ENCODE results near the gene FNDC3B.

The FNDC3B gene

GRCh38 chr3:172082820-172083513 is 43.6 kb downstream of the FNDC3B start:
- TF ChIP-seq CTCF (IDR thresholded peaks at IDR 0.05; ENCODE audit: low read depth, low read length, missing control alignments): no peak
- in situ Hi-C loops (cut with HindIII; ENCODE audit: low sequenced_read_pairs): no loop called here
- no peak overlapping the region for H3K4me3 ChIP-seq (ENCODE audit: low read depth, low read length)
- DNase-seq (ENCODE audit: low read depth): no peak

- no peak overlapping the region for H3K4me3 ChIP-seq (ENCODE audit: low read depth, low read length)
- no peak for DNase-seq (ENCODE audit: low read depth)
- no peak for TF ChIP-seq CTCF (IDR thresholded peaks at IDR 0.05; ENCODE audit: low read depth, low read length, missing control alignments)
- in situ Hi-C loops (cut with HindIII; ENCODE audit: low sequenced_read_pairs): no loop called here
Measured at GRCh38 chr3:172083995-172084409, 44.6 kb downstream of the FNDC3B start.

GRCh38 chr3:172084871-172085556 is 45.6 kb downstream of the FNDC3B start:
- no peak for TF ChIP-seq CTCF (IDR thresholded peaks at IDR 0.05; ENCODE audit: low read depth, low read length, missing control alignments)
- no peak overlapping the region for H3K4me3 ChIP-seq (ENCODE audit: low read depth, low read length)
- in situ Hi-C loops (cut with HindIII; ENCODE audit: low sequenced_read_pairs): no loop called here
- DNase-seq (ENCODE audit: low read depth): no peak

- in situ Hi-C loops (cut with HindIII; ENCODE audit: low sequenced_read_pairs): no loop called here
Measured at GRCh38 chr3:172085557-172085895, 46.1 kb downstream of the FNDC3B start.

GRCh38 chr3:172086071-172086470 is 46.7 kb downstream of the FNDC3B start:
- no peak for TF ChIP-seq CTCF (IDR thresholded peaks at IDR 0.05; ENCODE audit: low read depth, low read length, missing control alignments)
- DNase-seq (ENCODE audit: low read depth): no peak
- in situ Hi-C loops (cut with HindIII; ENCODE audit: low sequenced_read_pairs): no loop called here
- no peak overlapping the region for H3K4me3 ChIP-seq (ENCODE audit: low read depth, low read length)

More at GRCh38 chr3:172085557-172085895, 46.1 kb downstream of the FNDC3B start:
- no peak for TF ChIP-seq CTCF (IDR thresholded peaks at IDR 0.05; ENCODE audit: low read depth, low read length, missing control alignments)
- no peak for DNase-seq (ENCODE audit: low read depth)
- H3K4me3 ChIP-seq (ENCODE audit: low read depth, low read length): no peak overlapping the region

GRCh38 chr3:172087198-172087597 is 47.8 kb downstream of the FNDC3B start:
- no peak for TF ChIP-seq CTCF (IDR thresholded peaks at IDR 0.05; ENCODE audit: low read depth, low read length, missing control alignments)
- no peak overlapping the region for H3K4me3 ChIP-seq (ENCODE audit: low read depth, low read length)
- in situ Hi-C loops (cut with HindIII; ENCODE audit: low sequenced_read_pairs): no loop called here

More at GRCh38 chr3:172087198-172087597, 47.8 kb downstream of the FNDC3B start:
- DNase-seq (ENCODE audit: low read depth): no peak

Data from astrocyte of the cerebellum (primary cell).